Measurements from ENCODE around the gene PPP2R2D. TPM values are rescaled to one million over a fixed set of nuclear protein-coding genes. Genes with fewer than 3 reads are reported as not detected.
"Not testable (repeated sequence)": the region's sequence is repeated elsewhere in the genome, so short reads cannot be mapped to it uniquely, and the experiment has no call there.

The PPP2R2D gene
- total RNA-seq, 1 experiment from 2014 or later = 57.5 TPM

DNA sequence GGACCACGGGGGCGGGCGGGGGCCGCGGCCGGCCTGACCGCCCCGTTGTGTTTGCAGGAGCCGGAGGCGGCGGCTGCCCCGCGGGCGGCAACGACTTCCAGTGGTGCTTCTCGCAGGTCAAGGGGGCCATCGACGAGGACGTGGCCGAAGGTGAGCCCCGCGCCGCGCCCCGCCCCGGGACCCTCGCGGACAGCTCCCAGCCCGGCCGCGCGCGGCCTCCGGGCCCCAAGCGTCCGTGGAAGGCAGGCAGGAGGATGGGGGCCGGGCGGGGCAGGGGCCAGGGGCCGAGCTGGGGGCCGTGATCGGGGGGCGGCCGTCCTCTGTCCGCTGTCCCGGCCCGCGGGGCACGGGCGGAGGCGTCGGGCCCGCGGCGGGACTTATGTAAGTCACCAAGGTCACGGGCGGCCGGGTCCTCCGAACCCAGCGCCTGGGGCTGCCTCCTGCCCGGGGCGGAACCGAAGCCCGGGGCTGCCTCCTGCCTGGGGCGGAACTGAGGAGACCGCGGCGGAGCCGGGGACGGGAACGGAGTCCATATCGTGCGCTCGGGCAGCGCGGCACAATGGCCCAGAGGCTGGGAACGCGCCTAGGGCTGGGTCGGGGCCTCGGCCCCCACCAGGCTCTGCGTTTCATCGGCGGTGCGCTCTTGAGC is 497 bp downstream of the PPP2R2D start:
- in situ Hi-C loops (cut with HindIII; ENCODE audit: low sequenced_read_pairs) = no loop called here
- no peak for DNase-seq (ENCODE audit: low spot score)

DNA sequence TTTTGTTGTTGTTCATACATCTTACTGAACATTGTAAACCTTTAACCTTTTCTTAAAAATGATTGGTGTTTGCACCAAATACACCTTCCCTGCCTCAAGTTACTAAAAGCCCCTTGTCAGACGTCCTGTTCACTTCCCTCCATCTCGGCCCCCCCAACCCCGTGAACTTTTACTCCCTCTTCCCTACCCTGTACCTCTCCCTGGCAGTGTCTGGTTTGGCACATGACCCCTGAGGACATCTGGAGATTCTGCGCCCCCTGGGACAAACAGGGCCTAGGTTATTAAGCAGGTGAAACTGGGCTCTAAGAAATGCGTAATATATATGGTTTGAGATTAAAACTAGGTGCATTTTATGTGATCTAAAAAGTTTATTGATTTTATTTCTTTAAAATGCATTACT is 1.4 kb downstream of the PPP2R2D start:
- in situ Hi-C loops (cut with HindIII; ENCODE audit: low sequenced_read_pairs) = no loop called here
- DNase-seq (ENCODE audit: low spot score) = no peak

DNA sequence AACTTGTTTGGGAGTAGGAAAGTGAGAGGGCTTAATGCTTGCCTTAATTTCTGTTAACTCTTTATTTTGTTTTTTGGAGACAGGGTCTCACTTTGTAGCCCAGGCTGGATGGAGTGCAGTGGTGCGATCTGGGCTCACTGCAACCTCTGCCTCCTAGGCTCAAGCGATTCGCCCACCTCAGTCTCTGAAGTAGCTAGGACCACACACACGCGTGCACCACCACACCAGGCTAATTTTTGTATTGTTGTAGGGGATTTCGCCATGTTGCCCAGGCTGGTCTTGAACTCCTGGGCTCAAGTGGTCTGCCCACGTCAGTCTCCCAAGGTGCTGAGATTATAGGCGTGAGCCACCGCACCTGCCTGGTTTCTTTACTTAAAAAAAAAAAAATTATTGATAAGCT is 1.9 kb downstream of the PPP2R2D start:
- DNase-seq (ENCODE audit: low spot score) = no peak
- in situ Hi-C loops (cut with HindIII; ENCODE audit: low sequenced_read_pairs) = no loop called here

DNA sequence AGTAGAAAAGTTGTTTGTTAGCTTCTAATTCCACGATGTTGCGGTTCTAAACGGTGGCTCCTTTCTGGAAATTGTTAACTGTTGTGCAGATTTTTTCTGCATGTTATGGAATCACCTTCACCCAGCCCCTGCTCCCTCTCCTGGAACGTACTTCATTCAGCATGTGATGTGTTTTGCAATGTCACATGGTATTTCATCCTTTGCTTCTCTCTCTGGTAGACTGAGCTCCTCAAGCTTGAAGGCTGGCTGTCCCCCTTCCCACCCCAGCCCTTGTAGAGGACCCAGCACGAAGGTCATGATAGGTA is 4.4 kb downstream of the PPP2R2D start:
- DNase-seq (ENCODE audit: low spot score) = no peak
- in situ Hi-C loops (cut with HindIII; ENCODE audit: low sequenced_read_pairs) = no loop called here

DNA sequence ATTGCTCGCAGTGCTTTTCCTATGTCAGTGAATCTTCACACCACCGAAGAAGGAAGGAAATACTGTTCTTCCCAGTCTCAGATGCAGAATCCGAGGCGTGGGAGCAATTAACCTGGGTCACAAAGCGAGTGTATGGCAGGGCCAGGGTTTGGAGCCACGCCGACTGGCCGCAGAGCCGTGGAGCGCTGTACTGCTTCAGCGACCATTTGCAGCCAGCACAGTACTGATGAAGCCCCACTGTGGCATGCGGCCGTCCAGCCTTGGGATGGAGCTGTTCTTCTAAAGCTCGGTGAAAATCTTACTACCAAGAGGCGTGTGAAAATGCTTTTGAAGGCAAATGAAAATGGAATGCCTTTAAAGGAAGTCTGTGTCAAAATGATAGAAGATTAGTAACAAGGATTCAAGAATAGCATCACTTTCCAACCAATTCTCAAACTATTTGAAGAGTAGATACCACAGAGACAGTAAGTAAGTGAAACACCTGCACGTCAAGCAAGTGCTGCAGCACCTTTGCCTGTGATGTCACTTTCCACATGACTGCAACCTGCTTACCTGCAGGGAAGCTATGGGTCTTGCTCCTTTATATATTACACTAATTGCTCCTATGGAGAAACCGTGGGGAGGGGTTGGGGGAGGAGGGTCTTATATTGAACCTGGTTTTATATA is 4.9 kb downstream of the PPP2R2D start:
- in situ Hi-C loops (cut with HindIII; ENCODE audit: low sequenced_read_pairs) = no loop called here
- DNase-seq (ENCODE audit: low spot score) = peak; percentile 73

DNA sequence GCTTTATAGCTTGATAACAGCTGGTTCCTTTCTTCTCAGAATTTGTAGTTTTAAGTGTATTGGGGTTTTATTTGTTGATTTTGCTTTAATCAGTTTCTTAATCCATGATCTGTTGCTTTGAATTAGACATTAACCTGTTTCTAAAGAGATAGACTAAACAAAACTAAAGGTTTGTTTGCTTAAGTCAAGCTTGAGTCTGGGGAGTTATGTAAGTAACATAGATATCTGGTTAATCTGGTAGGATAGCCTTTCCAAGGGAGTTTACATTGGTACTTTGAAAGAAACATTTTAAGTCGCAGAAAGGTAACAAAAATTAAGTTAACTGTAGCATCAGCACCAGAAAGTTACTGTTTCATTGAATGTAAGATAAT is 5.4 kb downstream of the PPP2R2D start:
- DNase-seq (ENCODE audit: low spot score) = no peak
- in situ Hi-C loops (cut with HindIII; ENCODE audit: low sequenced_read_pairs) = no loop called here

DNA sequence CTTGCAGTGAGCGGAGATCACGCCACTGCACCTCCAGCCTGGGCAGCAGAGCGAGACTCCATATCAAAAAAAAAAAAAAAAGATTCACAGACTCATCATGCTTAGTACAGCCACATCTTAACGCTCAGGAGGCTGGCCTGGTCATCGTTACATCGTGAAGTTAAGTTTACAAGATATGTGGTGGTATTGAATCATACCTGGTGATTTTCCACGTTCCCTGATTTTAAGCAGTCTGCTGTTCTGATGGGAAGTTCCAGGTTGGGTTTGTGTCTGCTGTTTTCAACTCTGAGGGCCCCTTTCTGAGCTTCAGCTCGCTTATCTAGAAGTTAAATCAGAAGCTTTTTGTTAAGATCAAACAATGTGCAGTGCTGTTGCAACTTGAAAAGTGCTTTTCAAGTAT is 6.9 kb downstream of the PPP2R2D start:
- in situ Hi-C loops (cut with HindIII; ENCODE audit: low sequenced_read_pairs) = no loop called here
- no peak for DNase-seq (ENCODE audit: low spot score)

DNA sequence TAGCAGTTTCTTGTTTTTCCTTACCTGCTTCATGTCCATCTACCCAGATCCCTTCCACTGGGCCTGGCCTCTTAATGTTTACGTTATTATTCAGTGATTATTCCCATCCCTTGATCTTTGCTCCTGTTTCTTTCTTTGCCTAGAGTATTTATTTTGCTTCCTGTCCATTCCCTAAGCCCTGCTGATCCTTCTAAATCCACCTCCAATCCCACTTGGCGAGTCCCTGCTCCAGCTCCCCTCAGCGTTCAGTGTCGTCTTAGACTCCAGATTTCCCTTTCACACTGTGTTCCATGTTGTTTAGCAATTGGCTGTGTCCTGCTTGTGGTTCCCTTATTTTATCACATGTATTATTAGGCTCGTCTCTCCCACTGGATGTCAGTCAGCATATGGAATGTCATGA is 7.3 kb downstream of the PPP2R2D start:
- in situ Hi-C loops (cut with HindIII; ENCODE audit: low sequenced_read_pairs) = no loop called here
- DNase-seq (ENCODE audit: low spot score) = no peak

DNA sequence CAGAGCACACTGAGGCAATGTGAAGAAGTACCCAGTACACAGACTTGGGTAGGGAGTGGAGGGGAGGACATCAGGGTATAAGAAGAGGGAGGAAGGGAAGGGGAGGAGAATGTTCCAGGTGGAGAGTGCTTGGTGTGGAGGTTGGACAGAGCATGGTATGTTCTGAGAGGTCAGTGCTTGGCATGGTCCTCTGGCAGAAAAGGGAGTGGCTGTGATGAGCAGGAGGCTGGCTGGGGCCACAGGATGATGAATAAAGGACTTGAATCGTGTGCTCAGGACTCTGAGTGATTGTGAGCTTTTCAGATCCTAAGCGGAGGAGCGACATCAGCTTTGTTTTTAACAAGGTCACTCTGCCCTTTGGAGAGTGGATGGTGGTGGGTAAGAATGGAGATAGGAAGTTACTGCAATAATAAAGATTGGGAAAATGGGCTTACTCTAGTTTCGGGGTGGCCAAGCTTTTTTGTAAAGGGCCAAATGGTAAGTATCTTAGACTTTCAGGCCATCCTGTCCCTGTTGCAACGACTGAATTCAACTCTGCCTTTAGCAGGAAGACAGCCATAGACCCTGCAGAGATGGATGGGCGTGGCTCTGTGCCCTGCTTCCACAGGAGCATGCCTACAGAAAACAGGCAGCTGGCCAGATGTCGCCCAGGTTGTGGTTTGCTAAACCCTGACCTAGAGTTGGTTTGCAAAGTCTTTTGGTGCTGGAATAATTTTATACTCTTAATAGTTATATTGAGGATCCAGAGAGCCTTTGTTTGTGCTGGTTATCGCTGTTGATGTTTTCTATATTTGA is 8.4 kb downstream of the PPP2R2D start:
- in situ Hi-C loops (cut with HindIII; ENCODE audit: low sequenced_read_pairs) = no loop called here
- DNase-seq (ENCODE audit: low spot score) = no peak

DNA sequence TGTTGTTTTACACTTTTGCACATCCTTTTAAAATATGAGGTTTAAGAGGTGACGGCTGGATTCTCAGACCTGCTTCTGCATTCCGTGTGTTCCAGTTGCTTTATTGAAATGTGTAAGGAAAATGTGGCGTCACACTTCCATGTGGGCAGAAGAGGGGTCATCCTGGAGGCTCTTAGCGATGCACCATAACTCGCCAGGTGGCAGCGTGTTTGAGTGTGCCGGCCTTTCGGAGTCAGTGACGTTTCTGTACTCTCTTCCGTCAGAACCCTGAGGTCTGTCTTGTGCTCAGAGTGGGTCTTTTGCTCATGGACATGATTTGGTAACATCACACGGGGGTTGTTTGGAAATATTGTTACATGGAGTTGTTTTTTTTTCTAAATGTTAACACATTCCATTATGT is 9.1 kb downstream of the PPP2R2D start:
- in situ Hi-C loops (cut with HindIII; ENCODE audit: low sequenced_read_pairs) = no loop called here
- no peak for DNase-seq (ENCODE audit: low spot score)

DNA sequence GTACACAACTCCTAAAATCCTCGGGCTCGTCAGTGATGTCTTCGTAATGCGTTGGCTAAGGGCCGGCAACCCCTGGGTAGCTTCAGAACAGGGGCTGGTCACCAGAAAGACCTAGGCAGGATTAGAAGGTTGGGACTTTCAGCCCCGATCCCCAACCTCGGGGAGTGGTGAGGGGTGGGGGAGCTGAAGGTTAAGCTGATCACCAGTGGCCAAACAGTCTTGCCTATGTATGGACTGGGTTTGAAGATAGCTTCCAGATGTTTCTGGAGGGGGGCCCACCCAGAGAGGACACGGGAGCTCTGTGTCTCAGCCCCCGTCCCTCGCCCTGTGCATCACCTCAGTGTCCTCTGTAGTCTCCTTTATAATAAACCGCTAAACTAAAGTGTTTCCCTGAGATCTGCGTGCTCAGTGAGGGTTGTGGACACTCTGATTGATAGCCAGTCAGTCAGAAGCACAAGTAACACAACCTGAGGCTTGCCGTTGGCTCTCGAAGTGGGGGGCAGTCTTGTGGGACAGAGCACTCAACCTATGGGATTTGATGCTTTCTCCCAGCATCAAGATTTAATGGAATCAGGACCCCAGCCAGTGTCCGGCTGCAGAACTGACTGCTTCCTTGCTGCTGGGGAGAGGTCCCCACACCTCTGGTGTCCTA is 10.0 kb downstream of the PPP2R2D start:
- in situ Hi-C loops (cut with HindIII; ENCODE audit: low sequenced_read_pairs) = no loop called here

DNA sequence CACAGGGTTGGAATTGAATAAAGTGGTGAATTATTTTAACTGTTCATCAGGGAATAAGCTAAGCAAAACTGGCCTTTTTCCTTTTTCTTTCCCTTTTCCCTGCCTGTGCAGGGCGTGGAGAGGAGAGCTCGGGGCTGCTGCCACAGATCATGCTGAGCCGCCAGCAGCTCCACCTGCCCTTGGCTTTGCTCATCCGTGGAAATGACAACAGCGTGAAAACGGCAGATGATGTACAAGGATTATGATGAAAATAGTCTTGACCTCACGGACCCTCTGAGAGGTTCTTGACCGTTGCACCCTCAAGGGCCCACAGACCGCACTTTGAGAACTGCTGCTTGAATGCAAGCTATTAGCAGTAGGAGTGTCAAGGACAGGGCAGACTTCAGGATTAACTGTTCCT is 10.6 kb downstream of the PPP2R2D start:
- in situ Hi-C loops (cut with HindIII; ENCODE audit: low sequenced_read_pairs) = no loop called here
- DNase-seq (ENCODE audit: low spot score) = peak; percentile 87

More for the DNA sequence above, 10.0 kb downstream of the PPP2R2D start:
- no peak for DNase-seq (ENCODE audit: low spot score)

DNA sequence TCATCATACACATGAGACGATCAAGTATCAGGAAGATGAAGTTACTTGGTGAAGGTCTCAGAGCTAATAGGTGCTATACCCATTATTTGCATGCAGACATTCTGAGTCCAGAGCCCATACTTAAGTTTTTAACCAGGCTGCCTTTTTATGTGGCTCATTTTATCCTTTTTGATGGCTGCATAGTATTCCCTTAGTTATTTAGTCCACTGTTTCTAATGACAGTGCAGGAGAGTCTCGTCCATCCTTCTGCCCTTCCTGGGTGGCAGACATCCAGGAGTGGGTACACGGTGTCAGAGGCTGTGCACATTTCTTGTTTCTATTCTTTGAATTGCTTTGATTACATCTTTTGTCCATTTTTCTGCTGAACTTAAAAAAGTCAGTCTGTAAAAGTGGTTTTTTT is 11.8 kb downstream of the PPP2R2D start:
- in situ Hi-C loops (cut with HindIII; ENCODE audit: low sequenced_read_pairs) = no loop called here
- DNase-seq (ENCODE audit: low spot score) = no peak

DNA sequence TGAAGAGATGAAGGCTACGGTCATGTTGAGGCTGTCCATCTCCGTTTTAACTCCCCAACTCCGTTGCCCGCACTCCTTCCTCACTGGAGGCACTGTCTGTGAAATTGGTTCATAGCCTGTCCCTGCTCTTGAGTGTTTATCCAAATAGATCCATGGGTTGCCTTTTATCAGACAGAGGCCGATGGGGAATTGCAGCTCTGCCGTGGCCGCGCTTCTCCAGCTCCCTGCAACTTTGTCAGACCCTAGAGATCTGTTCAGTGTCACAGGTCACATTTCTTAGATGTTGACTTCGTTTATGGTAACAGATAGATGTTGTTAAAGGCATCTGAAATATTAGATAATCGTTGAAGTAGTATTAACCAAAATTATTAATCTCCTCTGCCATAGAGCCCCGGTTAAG is 14.7 kb downstream of the PPP2R2D start:
- in situ Hi-C loops (cut with HindIII; ENCODE audit: low sequenced_read_pairs) = no loop called here
- no peak for DNase-seq (ENCODE audit: low spot score)

DNA sequence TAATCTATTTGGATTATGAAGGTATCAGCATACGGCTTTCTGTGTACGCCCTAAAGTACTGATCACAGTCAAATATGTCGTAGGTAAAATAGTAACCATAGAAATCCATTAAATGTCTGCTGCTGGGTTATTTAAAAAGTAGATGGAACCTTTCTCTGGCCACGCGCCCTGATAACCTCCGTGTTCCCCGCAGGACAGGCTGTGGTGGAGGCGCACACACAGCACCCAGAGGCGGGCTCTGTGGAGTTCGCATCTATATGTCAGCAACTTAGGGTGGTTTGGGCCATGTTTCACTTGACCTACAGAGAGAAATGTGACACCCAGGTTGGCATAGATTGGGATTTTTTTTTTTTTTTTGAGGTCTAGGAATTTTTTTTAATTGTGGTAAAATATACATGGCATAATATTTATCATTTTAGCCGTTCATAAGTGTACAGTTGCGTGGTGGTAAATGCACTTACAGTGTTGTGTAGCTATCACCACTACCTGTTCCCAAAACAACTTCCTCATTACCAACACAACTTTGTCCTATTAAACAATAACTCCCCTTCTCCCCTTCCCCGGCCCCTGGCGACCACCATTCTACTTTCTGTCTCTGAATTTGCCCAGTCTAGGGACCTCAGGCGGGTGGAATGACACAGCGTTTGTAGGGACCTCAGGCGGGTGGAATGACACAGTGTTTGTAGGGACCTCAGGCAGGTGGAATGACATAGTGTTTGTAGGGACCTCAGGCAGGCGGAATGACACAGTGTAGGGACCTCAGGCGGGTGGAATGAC is 15.4 kb downstream of the PPP2R2D start:
- in situ Hi-C loops (cut with HindIII; ENCODE audit: low sequenced_read_pairs) = no loop called here
- DNase-seq (ENCODE audit: low spot score) = no peak

DNA sequence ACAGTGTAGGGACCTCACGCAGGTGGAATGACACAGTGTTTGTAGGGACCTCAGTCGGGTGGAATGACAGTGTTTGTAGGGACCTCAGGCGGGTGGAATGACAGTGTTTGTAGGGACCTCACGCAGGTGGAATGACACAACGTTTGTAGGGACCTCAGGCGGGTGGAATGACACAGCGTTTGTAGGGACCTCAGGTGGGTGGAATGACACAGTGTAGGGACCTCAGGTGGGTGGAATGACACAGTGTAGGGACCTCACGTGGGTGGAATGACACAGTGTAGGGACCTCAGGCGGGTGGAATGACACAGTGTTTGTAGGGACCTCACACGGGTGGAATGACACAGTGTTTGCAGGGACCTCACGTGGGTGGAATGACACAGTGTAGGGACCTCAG is 16.0 kb downstream of the PPP2R2D start:
- DNase-seq (ENCODE audit: low spot score); in situ Hi-C loops (cut with HindIII; ENCODE audit: low sequenced_read_pairs): not testable (repeated sequence)

DNA sequence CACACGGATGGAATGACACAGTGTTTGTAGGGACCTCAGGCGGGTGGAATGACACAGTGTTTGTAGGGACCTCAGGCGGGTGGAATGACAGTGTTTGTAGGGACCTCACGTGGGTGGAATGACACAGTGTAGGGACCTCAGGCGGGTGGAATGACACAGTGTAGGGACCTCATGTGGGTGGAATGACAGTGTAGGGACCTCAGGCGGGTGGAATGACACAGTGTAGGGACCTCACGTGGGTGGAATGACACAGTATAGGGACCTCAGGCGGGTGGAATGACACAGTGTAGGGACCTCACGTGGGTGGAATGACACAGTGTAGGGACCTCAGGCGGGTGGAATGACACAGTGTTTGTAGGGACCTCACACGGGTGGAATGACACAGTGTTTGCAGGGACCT is 16.7 kb downstream of the PPP2R2D start:
- in situ Hi-C loops (cut with HindIII; ENCODE audit: low sequenced_read_pairs) = not testable (repeated sequence)

DNA sequence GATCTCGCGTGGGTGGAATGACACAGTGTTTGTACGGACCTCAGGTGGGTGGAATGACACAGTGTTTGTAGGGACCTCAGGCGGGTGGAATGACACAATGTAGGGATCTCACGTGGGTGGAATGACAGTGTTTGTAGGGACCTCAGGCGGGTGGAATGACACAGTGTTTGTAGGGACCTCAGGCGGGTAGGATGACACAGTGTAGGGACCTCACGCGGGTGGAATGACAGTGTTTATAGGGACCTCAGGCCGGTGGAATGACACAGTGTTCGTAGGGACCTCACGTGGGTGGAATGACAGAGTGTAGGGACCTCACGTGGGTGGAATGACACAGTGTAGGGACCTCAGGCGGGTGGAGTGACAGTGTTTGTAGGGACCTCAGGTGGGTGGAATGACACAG is 18.7 kb downstream of the PPP2R2D start:
- DNase-seq (ENCODE audit: low spot score); in situ Hi-C loops (cut with HindIII; ENCODE audit: low sequenced_read_pairs): not testable (repeated sequence)

More for the DNA sequence above, 16.7 kb downstream of the PPP2R2D start:
- DNase-seq (ENCODE audit: low spot score) = not testable (repeated sequence)

DNA sequence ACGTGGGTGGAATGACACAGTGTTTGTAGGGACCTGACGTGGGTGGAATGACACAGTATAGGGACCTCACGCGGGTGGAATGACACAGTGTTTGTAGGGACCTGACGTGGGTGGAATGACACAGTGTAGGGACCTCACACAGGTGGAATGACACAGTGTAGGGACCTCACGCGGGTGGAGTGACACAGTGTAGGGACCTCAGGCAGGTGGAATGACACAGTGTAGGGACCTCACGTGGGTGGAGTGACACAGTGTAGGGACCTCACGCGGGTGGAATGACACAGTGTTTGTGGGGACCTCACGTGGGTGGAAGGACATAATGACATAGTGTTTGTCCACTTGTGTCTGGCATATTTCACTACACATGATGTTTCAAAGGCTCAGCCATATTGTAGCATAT is 19.3 kb downstream of the PPP2R2D start:
- no peak for DNase-seq (ENCODE audit: low spot score)
- in situ Hi-C loops (cut with HindIII; ENCODE audit: low sequenced_read_pairs) = no loop called here
